Tibial nerve (tissue), 4 donors: ENCODE results near the gene VSIG8. TPM values are rescaled to one million over a fixed set of nuclear protein-coding genes. Genes with fewer than 3 reads are reported as not detected.

ENCODE experiments used
- DNase-seq, 2 donors: peaks; one replicate each; pipeline ENCODE4 v3.0.0-alpha.2; 2019; ENCODE audit warnings: low spot score in 2 of 2
- H3K27ac ChIP-seq, 4 donors: fragments of 200-600 bp; sonication (generic) in 3 of 4; one replicate each; pipeline ENCODE4 v1.5.1; 2017 to 2019; ENCODE audit warnings: mild to moderate bottlenecking in 1 of 4
- H3K27me3 ChIP-seq, 2 donors: fragments of 200-600 bp; sonication (generic) in 1 of 2; one replicate each; pipeline versions ENCODE4 v1.5.1 to v1.6.0; 2017 to 2019
- H3K36me3 ChIP-seq, 3 donors: fragments of 200-600 bp; sonication (generic); one replicate each; pipeline ENCODE4 v1.5.1; 2018 to 2019
- H3K4me1 ChIP-seq, 4 donors: fragments of 200-600 bp; sonication (generic) in 3 of 4; one replicate each; pipeline ENCODE4 v1.5.1; 2017 to 2019
- H3K4me3 ChIP-seq, 4 donors: fragments of 200-600 bp; sonication (generic) in 3 of 4; one replicate each; pipeline ENCODE4 v1.5.1; 2017 to 2019; ENCODE audit warnings: mild to moderate bottlenecking in 1 of 4, moderate library complexity in 1 of 4
- H3K9me3 ChIP-seq, 4 donors: fragments of 200-600 bp; sonication (generic) in 3 of 4; one replicate each; pipeline ENCODE4 v1.5.1; 2017 to 2019
- CTCF ChIP-seq, 5 experiments: fragments of 200-600 bp in 3 of 5; fragments of 450-650 bp in 2 of 5; sonication (generic) in 3 of 5; IDR thresholded peaks; one replicate each; pipeline ENCODE4 v1.5.1; 2016 to 2019; ENCODE audit warnings: antibody characterized with exemption in 5 of 5, mild to moderate bottlenecking in 3 of 5, moderate library complexity in 2 of 5
- EP300 ChIP-seq, 2 donors: sonication (generic); formaldehyde crosslinking; IDR thresholded peaks; one replicate each; pipeline ENCODE4 v1.6.1; 2017; ENCODE audit warnings: antibody characterized with exemption in 2 of 2, mild to moderate bottlenecking in 1 of 2
- POLR2A ChIP-seq, 2 donors: fragments of 450-650 bp; IDR thresholded peaks; one replicate each; pipeline ENCODE4 v1.6.1; 2017; ENCODE audit warnings: antibody characterized with exemption in 2 of 2, mild to moderate bottlenecking in 2 of 2, moderate library complexity in 2 of 2
- WGBS, 2 donors: methylation state at CpG; one replicate each; pipeline ENCODE4 v1.1.5; 2018; 5-methylcytosine and 5-hydroxymethylcytosine counted together
- total RNA-seq, 4 donors: library from RNA; depleted of rRNA; stranded (reverse); fragments of >200 nt; gene quantifications; one replicate each; pipeline ENCODE4 v1.1.0, GENCODE V29; 2016

The VSIG8 gene
- total RNA-seq, 4 donors from 2014 or later: 0.20 TPM; not detected in 3

DNA sequence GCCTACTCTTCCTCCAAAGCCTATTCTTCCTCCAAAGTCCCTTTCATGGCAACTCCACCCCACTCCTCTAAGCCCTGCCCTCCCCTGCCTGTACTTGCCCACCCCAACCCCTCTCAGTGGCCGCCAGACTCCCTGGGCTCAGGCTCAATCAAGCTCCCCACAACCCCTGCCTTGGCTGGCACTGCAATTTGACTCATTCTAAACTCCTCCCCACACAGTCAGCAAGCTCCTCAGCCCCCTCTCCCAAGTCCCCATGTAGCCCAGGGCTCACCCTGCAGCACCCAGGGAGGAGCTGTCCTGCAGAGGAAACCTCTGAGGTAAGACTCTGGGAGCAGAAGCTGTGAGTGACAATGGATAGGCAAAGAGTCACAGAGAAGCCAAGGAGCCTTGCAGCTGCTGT lies 3.6 kb upstream of the VSIG8 start:
- Histone ChIP-seq H3K27me3 (no peaks in the 10 kb centered on the region), H3K27ac (no peak overlapping the region), H3K9me3 (no peaks in the 10 kb centered on the region), H3K4me3 (no peak overlapping the region), H3K36me3 (peaks cover 0 to 11% (median 0%) of the 10 kb centered on the region in 3 donors), H3K4me1 (peaks cover 0 to 10% (median 3%) of the 10 kb centered on the region in 4 donors)
- no peak for TF ChIP-seq POLR2A (IDR thresholded peaks at IDR 0.05)
- no peak for TF ChIP-seq CTCF (IDR thresholded peaks at IDR 0.05)
- TF ChIP-seq EP300 (IDR thresholded peaks at IDR 0.05): no peak
- WGBS, 2 donors: 38 to 56% methylated on average over 1 of the region's 1 CpG
- no peak for DNase-seq

DNA sequence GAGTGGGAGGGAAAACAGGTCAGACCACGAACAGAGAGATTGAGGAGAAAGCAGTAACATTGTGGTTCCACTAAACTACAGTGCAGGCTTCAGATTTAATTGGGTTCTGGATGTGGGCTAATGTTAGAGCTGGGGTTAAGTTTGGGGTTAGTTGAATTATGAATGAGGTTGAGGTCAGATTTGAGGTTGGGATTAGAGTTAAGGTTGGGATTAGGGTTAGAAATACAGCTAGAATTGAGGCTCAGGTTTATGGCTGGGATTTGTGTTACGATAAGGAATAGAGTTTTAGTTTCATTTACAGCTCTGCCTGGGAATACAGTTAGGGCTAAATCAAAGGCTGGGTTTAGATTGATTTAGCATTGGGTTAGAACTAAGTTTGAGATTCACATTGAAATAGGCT lies 1.8 kb upstream of the VSIG8 start:
- peaks cover 0 to 11% (median 0%) of the 10 kb centered on the region in 3 donors for H3K36me3 ChIP-seq
- no peaks in the 10 kb centered on the region for H3K27me3 ChIP-seq
- 72 to 81% methylated on average over 2 of the region's 2 CpGs for WGBS, 2 donors
- DNase-seq: no peak
- no peak for TF ChIP-seq EP300 (IDR thresholded peaks at IDR 0.05)
- TF ChIP-seq POLR2A (IDR thresholded peaks at IDR 0.05): no peak
- no peak for TF ChIP-seq CTCF (IDR thresholded peaks at IDR 0.05)
- no peaks in the 10 kb centered on the region for H3K9me3 ChIP-seq
- peaks cover 0 to 10% (median 3%) of the 10 kb centered on the region in 4 donors for H3K4me1 ChIP-seq
- no peak overlapping the region for H3K27ac ChIP-seq
- no peak overlapping the region for H3K4me3 ChIP-seq

DNA sequence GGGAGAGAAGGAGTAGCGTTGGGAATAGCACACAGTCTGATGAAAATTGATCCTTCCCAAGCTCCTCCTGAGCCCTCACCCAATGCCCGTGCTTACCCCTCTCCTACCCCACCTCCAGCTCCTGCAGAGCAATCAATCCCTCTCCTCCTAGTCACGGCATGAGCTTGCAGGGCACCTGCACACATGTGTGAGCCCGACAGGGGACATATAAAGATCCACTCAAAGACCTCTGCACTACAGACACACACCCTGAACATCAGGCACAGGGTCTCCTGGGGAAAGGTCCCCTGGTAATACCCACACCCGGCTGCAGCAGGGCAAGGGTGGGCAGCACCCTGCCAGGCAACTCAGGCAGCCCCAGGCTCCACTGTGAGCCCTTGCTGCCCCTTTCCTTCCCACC lies 426 bp downstream of the VSIG8 start:
- Histone ChIP-seq H3K36me3 (peaks cover 0 to 13% (median 0%) of the 10 kb centered on the region in 3 donors), H3K4me3 (no peak overlapping the region), H3K27me3 (no peaks in the 10 kb centered on the region), H3K27ac (no peak overlapping the region), H3K9me3 (no peaks in the 10 kb centered on the region), H3K4me1 (no peaks in the 10 kb centered on the region)
- no peak for DNase-seq
- WGBS, 2 donors: 68 to 77% methylated on average over 5 of the region's 5 CpGs
- TF ChIP-seq CTCF (IDR thresholded peaks at IDR 0.05): no peak
- TF ChIP-seq EP300 (IDR thresholded peaks at IDR 0.05): no peak
- TF ChIP-seq POLR2A (IDR thresholded peaks at IDR 0.05): no peak

GRCh38 chr1:159861218-159861617 lies 1.2 kb downstream of the VSIG8 start:
- H3K27ac ChIP-seq: no peak overlapping the region
- 56 to 81% methylated on average over 8 of the region's 8 CpGs for WGBS, 2 donors
- TF ChIP-seq CTCF (IDR thresholded peaks at IDR 0.05): no peak
- TF ChIP-seq POLR2A (IDR thresholded peaks at IDR 0.05): no peak
- no peak for TF ChIP-seq EP300 (IDR thresholded peaks at IDR 0.05)
- H3K4me3 ChIP-seq: no peak overlapping the region
- DNase-seq: no peak
- peaks cover 0 to 21% (median 0%) of the 10 kb centered on the region in 3 donors for H3K36me3 ChIP-seq
- no peaks in the 10 kb centered on the region for H3K9me3 ChIP-seq
- H3K4me1 ChIP-seq: no peaks in the 10 kb centered on the region
- no peaks in the 10 kb centered on the region for H3K27me3 ChIP-seq

GRCh38 chr1:159860456-159860855 lies 2.0 kb downstream of the VSIG8 start:
- Histone ChIP-seq H3K4me3 (no peak overlapping the region), H3K36me3 (peaks cover 0 to 27% (median 0%) of the 10 kb centered on the region in 3 donors), H3K27me3 (no peaks in the 10 kb centered on the region), H3K27ac (no peak overlapping the region), H3K4me1 (peaks cover 0 to 4% (median 0%) of the 10 kb centered on the region in 4 donors), H3K9me3 (no peaks in the 10 kb centered on the region)
- no peak for DNase-seq
- 56 to 67% methylated on average over 1 to 3 of the region's 3 CpGs for WGBS, 2 donors
- TF ChIP-seq EP300 (IDR thresholded peaks at IDR 0.05) (no peak), POLR2A (IDR thresholded peaks at IDR 0.05) (no peak), CTCF (IDR thresholded peaks at IDR 0.05) (no peak)
